GM18861 (cell line): ENCODE measurements around the gene AKAP6.

Source experiments
- ATAC-seq: cut with Tn5 transposase; IDR thresholded peaks from one replicate; pipeline ENCODE4 v1.9.1; 2021; ENCODE audit not compliant: unreplicated experiment

AKAP6 gene

GRCh38 chr14:32697704-32698103 lies 368.6 kb downstream of the AKAP6 start:
- no peak for ATAC-seq

GRCh38 chr14:32698831-32699230 lies 369.7 kb downstream of the AKAP6 start:
- no peak for ATAC-seq

- ATAC-seq, result no peak
These were observed 372.4 kb downstream of the AKAP6 start for GRCh38 chr14:32701475-32701874.

GRCh38 chr14:32702088-32702487 lies 373.0 kb downstream of the AKAP6 start:
- ATAC-seq, result no peak

GRCh38 chr14:32702562-32702961 lies 373.5 kb downstream of the AKAP6 start:
- ATAC-seq, result peak; percentile 93

GRCh38 chr14:32703183-32703621 lies 374.1 kb downstream of the AKAP6 start:
- ATAC-seq, result no peak

GRCh38 chr14:32706721-32707519 lies 377.8 kb downstream of the AKAP6 start:
- no peak for ATAC-seq

GRCh38 chr14:32707742-32708500 lies 378.8 kb downstream of the AKAP6 start:
- no peak for ATAC-seq

- no peak for ATAC-seq
These were observed 379.9 kb downstream of the AKAP6 start for GRCh38 chr14:32709027-32709426.

- no peak for ATAC-seq
These were observed 381.2 kb downstream of the AKAP6 start for GRCh38 chr14:32710231-32710671.

- ATAC-seq, result peak; percentile 66
These were observed 381.9 kb downstream of the AKAP6 start for GRCh38 chr14:32710731-32711680.

GRCh38 chr14:32713856-32714255 lies 384.8 kb downstream of the AKAP6 start:
- no peak for ATAC-seq

- ATAC-seq, result no peak
These were observed 390.5 kb downstream of the AKAP6 start for GRCh38 chr14:32719601-32720000.

GRCh38 chr14:32720927-32721326 lies 391.8 kb downstream of the AKAP6 start:
- no peak for ATAC-seq

- no peak for ATAC-seq
These were observed 393.6 kb downstream of the AKAP6 start for GRCh38 chr14:32722631-32723183.

GRCh38 chr14:32724867-32725471 lies 395.9 kb downstream of the AKAP6 start:
- ATAC-seq, result no peak

- no peak for ATAC-seq
These were observed 397.4 kb downstream of the AKAP6 start for GRCh38 chr14:32726516-32726915.

- ATAC-seq, result no peak
These were observed 398.7 kb downstream of the AKAP6 start for GRCh38 chr14:32727832-32728231.

GRCh38 chr14:32728526-32728925 lies 399.4 kb downstream of the AKAP6 start:
- no peak for ATAC-seq

GRCh38 chr14:32728976-32729375 lies 399.9 kb downstream of the AKAP6 start:
- ATAC-seq, result no peak
